ENCODE data around the gene RAB25.

- TF ChIP-seq CTCF (IDR thresholded peaks at IDR 0.05) = no peak
- TF ChIP-seq POLR2A (IDR thresholded peaks at IDR 0.05) = no peak
These were observed 46.1 kb upstream of the RAB25 start for GRCh38 chr1:156014829-156015228.

Measured in heart left ventricle (tissue), 13 donors.